Measurements from ENCODE around the gene TRPM5.

TRPM5 gene

GRCh38 chr11:2401436-2401984 is 42.8 kb downstream of the TRPM5 start:
- no peak for DNase-seq

- no peak for DNase-seq
Measured at GRCh38 chr11:2400762-2401435, 43.4 kb downstream of the TRPM5 start.

GRCh38 chr11:2400069-2400761 is 44.1 kb downstream of the TRPM5 start, which contains the start of gene TSSC4:
Gene TSSC4 (plus strand): TSS chr11:2400750. CDS start chr11:2402634, 1,884 bp downstream.
- peak; percentile 100 for DNase-seq

GRCh38 chr11:2399488-2400068 is 44.7 kb downstream of the TRPM5 start:
- DNase-seq = peak; percentile 51

- no peak for DNase-seq
Measured at GRCh38 chr11:2398664-2399355, 45.5 kb downstream of the TRPM5 start.

- no peak for DNase-seq
Measured at GRCh38 chr11:2397005-2397404, 47.3 kb downstream of the TRPM5 start.

GRCh38 chr11:2396471-2396870 is 47.8 kb downstream of the TRPM5 start:
- DNase-seq = no peak

- DNase-seq = no peak
Measured at GRCh38 chr11:2395856-2396255, 48.5 kb downstream of the TRPM5 start.

- DNase-seq = no peak
Measured at GRCh38 chr11:2395211-2395730, 49.0 kb downstream of the TRPM5 start.

GRCh38 chr11:2394818-2395105 is 49.6 kb downstream of the TRPM5 start:
- no peak for DNase-seq

Data from NCI-H69 (cell line).